IPS-15b (cell line): ENCODE measurements around the gene KLHL17.
"Not testable (repeated sequence)": the region's sequence is repeated elsewhere in the genome, so short reads cannot be mapped to it uniquely, and the experiment has no call there.

ENCODE experiments used
- H3K27me3 ChIP-seq: one replicate; pipeline ENCODE4 v1.6.1; 2013; ENCODE audit warnings: low read length; ENCODE audit not compliant: control insufficient read depth, insufficient read depth
- H3K36me3 ChIP-seq: one replicate; pipeline ENCODE4 v1.6.1; 2013; ENCODE audit warnings: low read length; ENCODE audit not compliant: control insufficient read depth, insufficient read depth
- H3K4me1 ChIP-seq: one replicate; pipeline ENCODE4 v1.6.1; 2013; ENCODE audit warnings: mild to moderate bottlenecking, low read length; ENCODE audit not compliant: control insufficient read depth, insufficient read depth
- H3K4me3 ChIP-seq: one replicate; pipeline ENCODE4 v1.5.1; 2013; ENCODE audit warnings: low read depth, low read length
- H3K9ac ChIP-seq: one replicate; pipeline ENCODE4 v1.6.1; 2013; ENCODE audit warnings: low read depth, mild to moderate bottlenecking, low read length
- H3K9me3 ChIP-seq: one replicate; pipeline ENCODE4 v1.6.1; 2013; ENCODE audit warnings: mild to moderate bottlenecking, low read length; ENCODE audit not compliant: control insufficient read depth, insufficient read depth

KLHL17 gene

DNA sequence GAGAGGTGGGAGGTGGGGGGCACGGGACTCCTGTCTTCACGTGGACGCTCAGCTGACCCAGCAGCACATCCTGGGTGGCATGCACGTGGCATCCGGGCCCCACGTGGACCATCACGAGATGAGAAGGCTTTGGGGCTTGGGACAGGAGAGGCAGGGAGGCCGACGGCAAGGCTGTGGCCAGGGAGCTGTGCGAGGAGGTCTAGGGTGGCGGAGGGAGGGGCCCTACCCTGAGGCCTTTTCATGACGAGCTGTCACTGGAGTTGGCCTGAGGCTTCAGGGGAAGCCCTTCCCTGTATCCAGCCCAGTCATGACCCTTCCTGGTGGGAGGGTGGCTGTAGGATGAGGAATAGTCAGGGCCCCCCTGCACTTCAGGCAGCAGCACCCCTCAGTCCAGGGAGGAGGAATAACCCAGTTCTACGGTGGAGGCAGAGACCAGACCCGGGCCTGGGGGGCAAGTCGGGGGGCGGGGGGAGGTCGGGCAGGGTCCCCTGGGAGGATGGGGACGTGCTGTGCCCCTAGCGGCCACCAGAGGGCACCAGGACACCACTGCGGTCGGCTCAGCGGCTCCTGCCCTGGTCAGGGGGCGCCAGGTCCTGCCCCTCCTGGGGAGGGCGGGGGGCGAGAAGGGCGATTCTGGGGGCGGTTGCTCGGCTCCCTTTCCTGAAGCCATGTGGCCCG is 23.6 kb downstream of the KLHL17 start:
- H3K36me3 ChIP-seq: no peaks in the 10 kb centered on the region
- H3K4me1 ChIP-seq: no peaks in the 10 kb centered on the region
- no peaks in the 10 kb centered on the region for H3K9me3 ChIP-seq
- peaks cover 42% of the 10 kb centered on the region for H3K27me3 ChIP-seq
- H3K4me3 ChIP-seq: no peak overlapping the region
- no peak overlapping the region for H3K9ac ChIP-seq

DNA sequence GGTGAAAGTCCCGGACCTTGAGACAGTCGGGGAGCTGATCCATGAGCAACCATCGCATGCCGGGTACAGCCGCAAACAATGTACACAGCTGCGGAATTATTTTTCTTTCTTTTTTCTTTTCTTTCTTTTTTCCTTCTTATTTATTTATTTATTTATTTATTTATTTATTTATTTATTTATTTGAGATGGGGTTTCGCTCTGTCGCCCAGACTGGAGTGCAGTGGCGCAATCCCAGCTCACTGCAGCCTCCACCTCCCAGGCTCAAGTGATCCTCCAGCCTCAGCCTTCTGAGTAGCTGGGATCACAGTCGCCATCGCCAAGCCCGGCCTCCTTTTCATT is 24.1 kb downstream of the KLHL17 start:
- H3K4me3 ChIP-seq: no peak overlapping the region
- no peaks in the 10 kb centered on the region for H3K9me3 ChIP-seq
- no peaks in the 10 kb centered on the region for H3K36me3 ChIP-seq
- no peaks in the 10 kb centered on the region for H3K4me1 ChIP-seq
- no peak overlapping the region for H3K9ac ChIP-seq
- peaks cover 47% of the 10 kb centered on the region for H3K27me3 ChIP-seq

DNA sequence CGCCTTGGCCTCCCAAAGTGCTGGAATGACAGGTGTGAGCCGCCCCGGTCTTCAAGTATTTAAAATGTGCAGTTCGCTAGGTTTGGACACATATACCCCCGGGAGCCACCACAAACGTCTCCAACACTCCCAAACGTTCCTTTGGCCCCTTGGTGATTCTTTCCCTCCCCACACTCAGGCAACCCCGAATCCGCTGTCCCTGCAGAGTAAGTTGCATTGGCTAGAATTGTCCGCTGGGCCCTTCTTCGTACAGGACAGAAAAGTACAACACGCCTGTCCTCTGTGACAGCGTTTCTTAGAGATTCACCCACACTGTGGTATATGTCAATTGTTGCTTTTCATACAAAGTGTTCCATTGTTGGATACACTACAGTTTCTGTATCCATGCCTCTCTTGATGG is 24.7 kb downstream of the KLHL17 start:
- Histone ChIP-seq H3K27me3 (peaks cover 48% of the 10 kb centered on the region), H3K4me1 (no peaks in the 10 kb centered on the region), H3K9ac (no peak overlapping the region)

DNA sequence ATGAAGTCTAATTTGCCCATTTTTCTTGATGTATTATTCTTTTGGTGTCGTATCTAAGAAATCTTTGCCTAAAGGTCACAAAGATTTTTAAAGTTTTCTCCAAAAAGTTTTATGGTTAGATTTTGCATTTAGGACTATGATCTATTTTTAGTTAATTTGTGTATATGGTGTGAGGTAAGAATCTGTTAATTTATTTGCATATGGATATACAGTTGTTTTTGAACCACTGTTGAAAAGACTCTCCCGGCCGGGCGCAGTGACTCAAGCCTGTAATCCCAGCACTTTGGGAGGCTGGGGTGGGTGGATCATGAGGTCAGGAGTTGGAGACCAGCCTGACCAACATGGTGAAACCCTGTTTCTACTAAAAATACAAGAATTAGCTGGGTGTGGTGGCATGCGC is 27.7 kb downstream of the KLHL17 start:
- H3K27me3 ChIP-seq: peaks cover 59% of the 10 kb centered on the region
- H3K4me3 ChIP-seq, H3K4me1 ChIP-seq, H3K9me3 ChIP-seq, H3K36me3 ChIP-seq, H3K9ac ChIP-seq: not testable (repeated sequence)

More for the DNA sequence above, 24.7 kb downstream of the KLHL17 start:
- Histone ChIP-seq H3K36me3 (no peaks in the 10 kb centered on the region), H3K9me3 (no peaks in the 10 kb centered on the region), H3K4me3 (no peak overlapping the region)

DNA sequence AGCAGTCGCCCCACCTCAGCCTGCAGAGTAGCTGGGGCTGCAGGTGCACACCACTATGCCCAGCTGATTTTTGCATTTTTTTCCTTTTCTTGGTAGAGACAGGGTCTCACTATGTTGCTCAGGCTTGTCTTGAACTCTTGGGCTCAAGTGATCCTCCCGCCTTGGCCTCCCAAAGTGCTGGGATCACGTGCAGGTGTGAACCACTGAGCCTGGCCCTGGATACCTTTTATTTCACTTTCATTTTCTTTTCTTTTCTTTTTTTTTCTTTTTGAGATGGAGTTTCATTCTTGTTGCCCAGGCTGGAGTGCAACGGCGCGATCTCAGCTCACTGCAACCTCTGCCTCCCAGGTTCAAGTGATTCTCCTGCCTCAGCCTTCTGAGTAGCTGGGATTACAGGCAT is 30.9 kb downstream of the KLHL17 start:
- H3K4me3 ChIP-seq, H3K9me3 ChIP-seq, H3K9ac ChIP-seq, H3K4me1 ChIP-seq, H3K36me3 ChIP-seq: not testable (repeated sequence)
- H3K27me3 ChIP-seq: peaks cover 69% of the 10 kb centered on the region

DNA sequence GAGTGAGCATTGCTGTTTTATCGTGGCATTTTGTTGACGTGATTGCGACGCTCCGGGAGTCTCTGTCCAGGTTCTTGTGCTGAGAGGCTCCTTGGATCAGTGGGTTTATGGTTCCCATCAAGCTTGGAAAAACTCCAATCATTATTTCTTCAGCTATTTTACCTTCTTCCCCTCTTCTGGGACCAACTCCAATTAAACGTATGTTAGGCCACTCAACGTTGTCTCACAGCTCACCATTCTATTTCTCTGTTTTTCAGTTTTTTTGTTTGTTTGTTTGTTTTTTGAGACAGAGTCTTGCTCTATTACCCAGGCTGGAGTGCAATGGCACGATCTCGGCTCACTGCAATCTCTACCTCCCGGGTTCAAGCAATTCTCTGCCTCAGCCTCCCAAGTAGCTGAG is 31.5 kb downstream of the KLHL17 start:
- H3K4me3 ChIP-seq: no peak overlapping the region
- no peak overlapping the region for H3K9ac ChIP-seq
- peaks cover 66% of the 10 kb centered on the region for H3K27me3 ChIP-seq
- H3K9me3 ChIP-seq: no peaks in the 10 kb centered on the region
- H3K36me3 ChIP-seq: no peaks in the 10 kb centered on the region
- H3K4me1 ChIP-seq: no peaks in the 10 kb centered on the region

DNA sequence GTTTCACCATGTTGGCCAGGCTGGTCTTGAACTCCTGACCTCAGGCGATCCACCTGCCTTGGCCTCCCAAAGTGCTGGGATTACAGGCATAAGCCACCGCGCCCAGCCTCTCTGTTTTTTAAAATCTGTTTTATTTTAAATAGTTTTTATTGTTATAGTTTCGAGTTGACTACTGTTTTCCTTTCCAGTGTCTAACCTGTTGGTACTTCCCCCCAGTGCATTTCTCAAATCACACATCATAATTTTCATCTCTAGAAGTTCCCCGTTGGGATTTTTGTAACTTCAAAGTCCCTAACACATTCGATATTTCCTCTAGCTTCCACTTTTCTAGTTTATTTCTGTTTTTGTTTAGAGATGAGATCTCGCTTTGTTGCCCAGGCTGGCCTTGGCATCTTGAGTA is 32.0 kb downstream of the KLHL17 start:
- no peak overlapping the region for H3K9ac ChIP-seq
- no peaks in the 10 kb centered on the region for H3K4me1 ChIP-seq
- peaks cover 71% of the 10 kb centered on the region for H3K27me3 ChIP-seq
- H3K9me3 ChIP-seq: no peaks in the 10 kb centered on the region
- H3K36me3 ChIP-seq: no peaks in the 10 kb centered on the region
- H3K4me3 ChIP-seq: no peak overlapping the region

DNA sequence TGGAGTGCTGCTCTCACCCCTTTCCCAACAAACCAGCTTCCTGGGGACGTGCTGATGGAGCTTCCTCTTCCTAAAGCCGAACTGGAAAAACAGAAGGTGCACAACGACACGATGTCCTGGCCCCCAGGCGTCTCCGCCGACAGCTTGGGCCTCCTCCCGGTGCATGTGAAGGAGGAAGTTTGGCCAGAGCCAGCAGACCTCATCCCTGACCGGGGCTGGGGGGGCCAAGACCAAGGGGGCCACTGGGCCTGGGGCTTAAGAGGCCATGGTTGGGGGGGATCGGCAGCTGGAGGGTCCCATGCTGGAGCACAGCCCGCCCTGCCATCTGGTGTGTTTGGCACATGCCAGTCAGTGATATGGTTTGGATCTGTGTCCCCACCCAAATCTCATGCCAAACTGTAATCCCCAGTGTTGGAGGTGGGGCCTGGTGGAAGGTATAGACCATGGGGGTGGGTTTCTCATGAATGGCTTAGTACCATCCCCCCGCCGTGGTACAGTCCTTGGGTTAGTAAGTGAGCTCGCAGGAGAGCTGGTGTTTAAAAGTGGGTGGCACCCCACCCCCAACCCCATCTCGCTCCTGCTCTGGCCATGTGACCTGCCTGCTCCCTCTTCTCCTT is 33.1 kb downstream of the KLHL17 start:
- no peaks in the 10 kb centered on the region for H3K4me1 ChIP-seq
- H3K9ac ChIP-seq: no peak overlapping the region
- no peak overlapping the region for H3K4me3 ChIP-seq
- no peaks in the 10 kb centered on the region for H3K9me3 ChIP-seq
- no peaks in the 10 kb centered on the region for H3K36me3 ChIP-seq
- peaks cover 78% of the 10 kb centered on the region for H3K27me3 ChIP-seq

DNA sequence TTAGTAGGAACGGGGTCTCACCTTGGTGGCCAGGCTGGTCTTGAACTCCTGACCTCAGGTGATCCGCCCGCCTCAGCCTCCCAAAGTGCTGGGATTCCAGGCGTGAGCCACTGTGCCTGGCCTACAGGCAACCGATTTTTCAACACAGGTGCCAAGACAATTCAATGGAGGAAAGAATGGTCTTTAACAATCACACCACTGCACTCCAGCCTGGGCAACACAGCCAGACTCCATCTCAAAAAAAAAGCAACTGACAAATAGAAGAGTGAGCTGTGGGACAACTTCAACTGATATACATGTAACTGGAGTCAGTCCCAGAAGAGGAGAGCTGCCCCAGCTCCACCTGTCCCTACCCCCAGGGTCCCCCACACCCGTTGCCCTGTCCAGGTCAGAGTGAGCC is 34.2 kb downstream of the KLHL17 start:
- H3K27me3 ChIP-seq: peaks cover 71% of the 10 kb centered on the region
- not testable (repeated sequence) for H3K4me1 ChIP-seq, H3K9me3 ChIP-seq, H3K4me3 ChIP-seq, H3K9ac ChIP-seq, H3K36me3 ChIP-seq

DNA sequence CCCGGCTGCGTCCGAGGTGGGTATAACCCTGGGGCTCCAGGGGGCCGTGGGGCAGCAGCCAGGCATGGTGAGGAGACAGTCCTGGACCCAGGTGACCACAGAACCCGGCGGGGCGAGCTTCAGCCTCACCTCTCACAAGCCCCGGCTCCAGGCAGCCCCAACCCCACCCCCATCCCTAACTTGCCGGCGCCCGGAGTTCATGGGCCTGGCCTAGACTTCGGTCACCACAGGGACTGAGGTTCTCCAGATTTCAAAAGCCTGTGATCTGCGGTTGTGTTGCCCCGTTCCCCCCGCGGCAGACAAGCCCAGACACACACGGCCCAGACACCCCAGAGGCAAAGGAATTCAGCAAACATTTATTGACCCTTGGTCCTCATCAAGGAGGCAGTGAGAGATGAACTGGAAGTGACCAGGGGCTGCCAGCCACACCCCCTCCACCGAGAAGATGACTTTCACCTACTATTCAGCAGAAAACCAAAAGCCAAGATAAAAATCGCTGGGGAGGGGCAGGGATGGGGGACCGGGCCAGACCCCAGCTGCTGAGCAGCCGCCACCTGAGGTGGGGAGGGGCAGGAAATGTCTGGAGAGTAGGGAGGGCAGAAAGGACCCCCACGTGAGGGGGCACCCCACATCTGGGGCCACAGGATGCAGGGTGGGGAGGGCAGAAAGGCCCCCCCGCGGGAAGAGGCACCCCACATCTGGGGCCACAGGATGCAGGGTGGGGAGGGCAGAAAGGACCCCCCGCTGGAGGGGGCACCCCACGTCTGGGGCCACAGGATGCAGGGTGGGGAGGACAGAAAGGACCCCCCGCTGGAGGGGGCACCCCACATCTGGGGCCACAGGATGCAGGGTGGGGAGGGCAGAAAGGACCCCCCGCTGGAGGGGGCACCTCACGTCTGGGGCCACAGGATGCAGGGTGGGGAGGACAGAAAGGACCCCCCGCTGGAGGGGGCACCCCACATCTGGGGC is 35.6 kb downstream of the KLHL17 start:
- H3K4me1 ChIP-seq: no peaks in the 10 kb centered on the region
- H3K36me3 ChIP-seq: no peaks in the 10 kb centered on the region
- H3K9ac ChIP-seq: no peak overlapping the region
- H3K4me3 ChIP-seq: no peak overlapping the region
- no peaks in the 10 kb centered on the region for H3K9me3 ChIP-seq
- H3K27me3 ChIP-seq: peaks cover 64% of the 10 kb centered on the region

DNA sequence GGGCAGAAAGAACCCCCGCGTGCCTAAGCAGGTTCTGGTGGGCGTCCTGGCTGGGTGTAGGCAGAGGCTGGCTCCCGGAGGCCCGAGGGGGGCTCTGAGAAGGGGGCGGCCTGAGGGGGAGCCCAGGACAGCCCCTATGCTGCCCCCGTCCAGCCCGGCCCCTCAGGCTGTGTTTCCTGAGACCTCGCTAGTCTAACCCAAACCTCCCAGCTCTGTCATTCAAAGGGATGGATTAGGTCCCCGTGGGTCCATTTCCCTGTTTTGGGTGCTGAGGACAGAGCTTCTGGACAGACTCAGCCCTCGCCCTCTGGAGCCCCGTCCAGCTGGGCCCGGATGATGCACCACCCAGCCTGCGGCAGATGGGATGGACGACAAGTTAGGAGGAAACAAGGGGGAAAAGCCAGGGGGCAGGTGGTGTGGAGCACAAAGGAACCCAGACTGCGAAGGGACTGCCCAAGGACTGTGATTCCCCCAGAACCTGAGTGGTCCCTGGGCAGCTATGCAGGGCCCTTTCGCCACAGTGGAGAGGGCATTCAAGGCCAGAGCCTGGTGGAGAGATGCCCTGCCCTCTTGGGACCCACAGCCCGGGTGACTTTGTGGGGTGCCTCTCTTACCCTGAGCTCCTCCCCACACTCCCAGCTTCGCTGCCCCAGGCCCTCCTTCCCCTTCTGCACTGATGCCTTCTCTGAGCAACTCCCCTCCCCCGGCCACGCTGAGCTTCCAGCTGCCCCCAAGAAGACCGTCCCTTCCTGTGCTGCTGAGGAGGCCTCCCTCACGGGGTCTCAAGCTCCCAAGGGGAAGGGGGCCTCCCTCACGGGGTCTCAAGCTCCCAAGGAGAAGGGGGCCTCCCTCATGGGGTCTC is 36.7 kb downstream of the KLHL17 start:
- no peak overlapping the region for H3K4me3 ChIP-seq
- no peaks in the 10 kb centered on the region for H3K36me3 ChIP-seq
- no peaks in the 10 kb centered on the region for H3K9me3 ChIP-seq
- no peak overlapping the region for H3K9ac ChIP-seq
- no peaks in the 10 kb centered on the region for H3K4me1 ChIP-seq
- peaks cover 62% of the 10 kb centered on the region for H3K27me3 ChIP-seq
